ENCODE measurements around the gene ARMH1. TPM values are rescaled to one million over a fixed set of nuclear protein-coding genes. Genes with fewer than 3 reads are reported as not detected.

ARMH1 gene
- total and polyA plus RNA-seq, 11 donors: 0.33 to 9.9 (median 0.70) TPM; not detected in 3

- no peaks in the 10 kb centered on the region for H3K9me3 ChIP-seq
- no peak overlapping the region for H3K27ac ChIP-seq
- whole genome bisulfite sequencing, 4 donors: 89 to 91% (median 89%) methylated on average over 13 of the region's 13 CpGs
- ATAC-seq (no peak), DNase-seq (no peak)
- intact Hi-C loops (cut with DNase I): no loop called here
- no peaks in the 10 kb centered on the region for H3K27me3 ChIP-seq
- no peak overlapping the region for H3K4me3 ChIP-seq
- TF ChIP-seq CTCF (IDR thresholded peaks at IDR 0.05) (no peak), POLR2A (IDR thresholded peaks at IDR 0.05) (no peak)
- peaks cover 0 to 29% (median 7%) of the 10 kb centered on the region in 12 donors for H3K4me1 ChIP-seq
- peaks cover 0 to 86% (median 77%) of the 10 kb centered on the region in 9 donors for H3K36me3 ChIP-seq
Measured at GRCh38 chr1:44648529-44649250, 25.8 kb upstream of the ARMH1 start.

- 90 to 93% (median 92%) methylated on average over 12 to 13 of the region's 13 CpGs for WGBS, 4 donors
- DNase-seq: no peak
- no peak for TF ChIP-seq CTCF (IDR thresholded peaks at IDR 0.05)
- no peak for TF ChIP-seq POLR2A (IDR thresholded peaks at IDR 0.05)
- intact Hi-C loops (cut with DNase I): loop anchor here (2.0 to 10.0 kb wide), 7 partner anchors 39 to 435 kb away; partner anchors contain the start of gene DMAP1 (in 5 of the 10)
- Histone ChIP-seq H3K27me3 (no peaks in the 10 kb centered on the region), H3K9me3 (no peaks in the 10 kb centered on the region), H3K4me1 (peaks cover 0 to 18% (median 2%) of the 10 kb centered on the region in 12 donors), H3K4me3 (no peak overlapping the region), H3K36me3 (peaks cover 0 to 84% (median 70%) of the 10 kb centered on the region in 9 donors), H3K27ac (peak overlapping the region in 4 of 12 donors; percentile 16 to 56 (median 51))
- no peak for ATAC-seq
Measured at GRCh38 chr1:44649788-44650158, 24.7 kb upstream of the ARMH1 start.

GRCh38 chr1:44650159-44650831 is 24.2 kb upstream of the ARMH1 start:
- no peaks in the 10 kb centered on the region for H3K9me3 ChIP-seq
- peaks cover 0 to 13% (median 1%) of the 10 kb centered on the region in 12 donors for H3K4me1 ChIP-seq
- peak overlapping the region in 9 of 12 donors; percentile 13 to 56 (median 48) for H3K27ac ChIP-seq
- peak; percentile 63 to 89 (median 80) for ATAC-seq
- WGBS, 4 donors: 73 to 76% (median 74%) methylated on average over 20 to 23 of the region's 23 CpGs
- H3K36me3 ChIP-seq: peaks cover 0 to 82% (median 66%) of the 10 kb centered on the region in 9 donors
- H3K4me3 ChIP-seq: no peak overlapping the region
- intact Hi-C loops (cut with DNase I): loop anchor here (2.0 to 10.0 kb wide), 7 partner anchors 39 to 435 kb away; partner anchors contain the start of gene DMAP1 (in 5 of the 10)
- H3K27me3 ChIP-seq: no peaks in the 10 kb centered on the region
- TF ChIP-seq CTCF (IDR thresholded peaks at IDR 0.05): no peak
- TF ChIP-seq POLR2A (IDR thresholded peaks at IDR 0.05): no peak
- peak in 4 of 5 donors; percentile 46 to 85 (median 52) for DNase-seq

GRCh38 chr1:44651069-44651468 is 23.4 kb upstream of the ARMH1 start:
- peaks cover 0 to 76% (median 58%) of the 10 kb centered on the region in 9 donors for H3K36me3 ChIP-seq
- peaks cover 0 to 11% (median 0%) of the 10 kb centered on the region in 12 donors for H3K4me1 ChIP-seq
- no peaks in the 10 kb centered on the region for H3K9me3 ChIP-seq
- ATAC-seq (no peak), DNase-seq (no peak)
- no peak overlapping the region for H3K4me3 ChIP-seq
- TF ChIP-seq CTCF (IDR thresholded peaks at IDR 0.05) (no peak), POLR2A (IDR thresholded peaks at IDR 0.05) (no peak)
- H3K27me3 ChIP-seq: no peaks in the 10 kb centered on the region
- WGBS, 4 donors: 79 to 91% (median 89%) methylated on average over 8 of the region's 8 CpGs
- intact Hi-C loops (cut with DNase I): loop anchor here (2.0 to 10.0 kb wide), 7 partner anchors 40 to 436 kb away; partner anchors contain the start of gene DMAP1 (in 5 of the 10)
- peak overlapping the region in 2 of 12 donors; percentile 48 to 54 for H3K27ac ChIP-seq

Data from heart left ventricle (tissue), 16 donors.